ENCODE measurements around the gene PARD6G. TPM values are rescaled to one million over a fixed set of nuclear protein-coding genes. Genes with fewer than 3 reads are reported as not detected.
"Not testable (repeated sequence)": the region's sequence is repeated elsewhere in the genome, so short reads cannot be mapped to it uniquely, and the experiment has no call there.

PARD6G gene
- total RNA-seq, 5 donors from 2014 or later (not counting 1 experiment from before 2014, with no cell fraction given): 0.15 to 0.96 (median 0.50) TPM; not detected in 1

GRCh38 chr18:80229363-80229762, 18.0 kb downstream of the PARD6G start:
- Histone ChIP-seq H3K9me3 (no peaks in the 10 kb centered on the region), H3K4me1 (ENCODE audit: control insufficient read depth in 1 of 2, extremely low read depth in 1 of 2, insufficient read depth in 2 of 2, low read length in 2 of 2) (no peaks in the 10 kb centered on the region), H3K27ac (ENCODE audit: low read length) (no peak overlapping the region), H3K36me3 (ENCODE audit: control insufficient read depth in 2 of 2, extremely low read depth in 1 of 2, insufficient read depth in 1 of 2, low read length in 1 of 2) (no peaks in the 10 kb centered on the region), H3K27me3 (replicated peaks in 1 of 2; ENCODE audit: control insufficient read depth in 2 of 2, extremely low read depth in 1 of 2, insufficient read depth in 2 of 2, low read length in 1 of 2) (peaks cover 0 to 29% of the 10 kb centered on the region in 2 experiments), H3K4me3 (ENCODE audit: control insufficient read depth in 1 of 2, extremely low read depth in 1 of 2, low read length in 1 of 2) (no peak overlapping the region)
- Mint-ChIP-seq H3K4me1 (no peaks in the 10 kb centered on the region), H3K9me3 (no peaks in the 10 kb centered on the region), H3K36me3 (no peaks in the 10 kb centered on the region), H3K27me3 (peaks cover 18 to 19% of the 10 kb centered on the region in 2 donors), H3K4me3 (no peak overlapping the region), H3K27ac (no peak overlapping the region)
- DNase-seq: no peak
- no peak for ATAC-seq (replicated peaks in 1 of 4)
- ChIA-PET CTCF (no interaction called here), POLR2A (no interaction called here)
- WGBS (ENCODE audit: insufficient coverage): 100% methylated on average over 1 of the region's 3 CpGs

GRCh38 chr18:80228051-80228848, 19.1 kb downstream of the PARD6G start:
- no peak overlapping the region for H3K4me3 ChIP-seq (ENCODE audit: control insufficient read depth in 1 of 2, extremely low read depth in 1 of 2, low read length in 1 of 2)
- Mint-ChIP-seq H3K4me1 (no peaks in the 10 kb centered on the region), H3K27me3 (peaks cover 11 to 14% of the 10 kb centered on the region in 2 donors), H3K27ac (no peak overlapping the region), H3K36me3 (no peaks in the 10 kb centered on the region), H3K9me3 (no peaks in the 10 kb centered on the region), H3K4me3 (no peak overlapping the region)
- POLR2A ChIA-PET: no interaction called here
- H3K4me1 ChIP-seq (ENCODE audit: control insufficient read depth in 1 of 2, extremely low read depth in 1 of 2, insufficient read depth in 2 of 2, low read length in 2 of 2): no peaks in the 10 kb centered on the region
- ATAC-seq (replicated peaks in 1 of 4) (no peak), DNase-seq (no peak)
- peaks cover 0 to 23% of the 10 kb centered on the region in 2 experiments for H3K27me3 ChIP-seq (replicated peaks in 1 of 2; ENCODE audit: control insufficient read depth in 2 of 2, extremely low read depth in 1 of 2, insufficient read depth in 2 of 2, low read length in 1 of 2)
- H3K36me3 ChIP-seq (ENCODE audit: control insufficient read depth in 2 of 2, extremely low read depth in 1 of 2, insufficient read depth in 1 of 2, low read length in 1 of 2): no peaks in the 10 kb centered on the region
- 85% methylated on average over 5 of the region's 18 CpGs for WGBS (ENCODE audit: insufficient coverage)
- no peak overlapping the region for H3K27ac ChIP-seq (ENCODE audit: low read length)
- H3K9me3 ChIP-seq: no peaks in the 10 kb centered on the region
- CTCF ChIA-PET: interaction anchor here in 1 of 2 donors (0.6 kb wide), 2 partner anchors 32 to 74 kb away, joined by 4 to 5 read pairs; no protein-coding TSS in a partner anchor

DNA sequence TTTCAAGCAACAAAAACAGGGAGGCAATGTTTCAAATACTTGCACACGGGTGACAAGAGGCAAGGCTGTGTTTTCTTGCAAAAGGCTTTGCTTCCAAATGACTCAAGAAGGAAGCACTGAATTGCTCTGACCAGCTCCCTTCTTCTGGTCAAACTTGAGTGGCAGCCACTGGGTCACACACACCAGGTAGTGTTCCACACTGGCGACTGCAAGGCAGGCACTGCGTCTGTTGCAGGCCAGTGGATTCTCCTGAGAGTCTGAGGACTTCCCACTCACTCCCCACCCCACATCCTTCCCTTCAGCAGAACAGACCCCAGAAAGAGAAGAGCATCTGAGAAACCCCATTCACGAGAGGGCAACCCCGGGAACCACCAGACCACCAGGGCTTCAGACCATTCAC, 19.8 kb downstream of the PARD6G start:
- H3K4me3 ChIP-seq (ENCODE audit: control insufficient read depth in 1 of 2, extremely low read depth in 1 of 2, low read length in 1 of 2): no peak overlapping the region
- no peak overlapping the region for H3K4me3 Mint-ChIP-seq
- H3K36me3 Mint-ChIP-seq: no peaks in the 10 kb centered on the region
- no peak overlapping the region for H3K27ac Mint-ChIP-seq
- ChIA-PET POLR2A (no interaction called here), CTCF (interaction anchor here in 1 of 2 donors (0.6 kb wide), 2 partner anchors 31 to 73 kb away, joined by 4 to 5 read pairs; no protein-coding TSS in a partner anchor)
- ATAC-seq (replicated peaks in 1 of 4) (no peak), DNase-seq (no peak)
- H3K4me1 Mint-ChIP-seq: no peaks in the 10 kb centered on the region
- no peaks in the 10 kb centered on the region for H3K9me3 Mint-ChIP-seq
- no peaks in the 10 kb centered on the region for H3K9me3 ChIP-seq
- 81% methylated on average over 5 of the region's 5 CpGs for whole genome bisulfite sequencing (ENCODE audit: insufficient coverage)
- no peaks in the 10 kb centered on the region for H3K36me3 ChIP-seq (ENCODE audit: control insufficient read depth in 2 of 2, extremely low read depth in 1 of 2, insufficient read depth in 1 of 2, low read length in 1 of 2)
- peaks cover 0 to 21% of the 10 kb centered on the region in 2 experiments for H3K27me3 ChIP-seq (replicated peaks in 1 of 2; ENCODE audit: control insufficient read depth in 2 of 2, extremely low read depth in 1 of 2, insufficient read depth in 2 of 2, low read length in 1 of 2)
- no peaks in the 10 kb centered on the region for H3K4me1 ChIP-seq (ENCODE audit: control insufficient read depth in 1 of 2, extremely low read depth in 1 of 2, insufficient read depth in 2 of 2, low read length in 2 of 2)
- H3K27me3 Mint-ChIP-seq: peaks cover 7 to 13% of the 10 kb centered on the region in 2 donors
- H3K27ac ChIP-seq (ENCODE audit: low read length): no peak overlapping the region

DNA sequence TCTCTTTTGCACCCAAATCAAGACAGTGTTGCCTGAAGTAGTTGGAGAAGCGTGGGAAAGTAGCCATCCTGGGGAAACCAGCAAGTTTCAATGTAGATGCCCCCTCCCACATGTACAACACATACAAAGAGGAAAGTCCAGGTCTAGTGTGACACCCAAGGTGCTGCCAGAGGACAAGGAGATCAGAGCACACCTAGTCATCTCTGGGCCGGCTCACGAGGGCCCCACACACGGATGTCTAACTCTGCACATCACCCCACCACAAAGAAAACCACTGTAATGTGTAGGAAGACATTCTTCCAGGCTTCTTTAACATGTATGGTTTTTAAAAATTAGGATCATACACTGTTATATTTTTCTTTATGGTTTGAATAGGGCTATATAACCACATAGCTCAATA, 21.6 kb downstream of the PARD6G start:
- Histone ChIP-seq H3K4me3 (ENCODE audit: control insufficient read depth in 1 of 2, extremely low read depth in 1 of 2, low read length in 1 of 2) (no peak overlapping the region), H3K4me1 (ENCODE audit: control insufficient read depth in 1 of 2, extremely low read depth in 1 of 2, insufficient read depth in 2 of 2, low read length in 2 of 2) (no peaks in the 10 kb centered on the region), H3K36me3 (ENCODE audit: control insufficient read depth in 2 of 2, extremely low read depth in 1 of 2, insufficient read depth in 1 of 2, low read length in 1 of 2) (no peaks in the 10 kb centered on the region), H3K9me3 (peaks cover 3% of the 10 kb centered on the region), H3K27me3 (replicated peaks in 1 of 2; ENCODE audit: control insufficient read depth in 2 of 2, extremely low read depth in 1 of 2, insufficient read depth in 2 of 2, low read length in 1 of 2) (peaks cover 0 to 17% of the 10 kb centered on the region in 2 experiments), H3K27ac (ENCODE audit: low read length) (no peak overlapping the region)
- no peaks in the 10 kb centered on the region for H3K36me3 Mint-ChIP-seq
- H3K4me1 Mint-ChIP-seq: no peaks in the 10 kb centered on the region
- peaks cover 12 to 16% of the 10 kb centered on the region in 2 donors for H3K27me3 Mint-ChIP-seq
- no CpG with 5 or more reads among the region's 4 CpGs for WGBS (ENCODE audit: insufficient coverage)
- ChIA-PET POLR2A (no interaction called here), CTCF (no interaction called here)
- DNase-seq (no peak), ATAC-seq (replicated peaks in 1 of 4) (no peak)
- H3K4me3 Mint-ChIP-seq: no peak overlapping the region
- H3K27ac Mint-ChIP-seq: no peak overlapping the region
- peaks cover 2 to 5% (median 4%) of the 10 kb centered on the region in 3 donors for H3K9me3 Mint-ChIP-seq

DNA sequence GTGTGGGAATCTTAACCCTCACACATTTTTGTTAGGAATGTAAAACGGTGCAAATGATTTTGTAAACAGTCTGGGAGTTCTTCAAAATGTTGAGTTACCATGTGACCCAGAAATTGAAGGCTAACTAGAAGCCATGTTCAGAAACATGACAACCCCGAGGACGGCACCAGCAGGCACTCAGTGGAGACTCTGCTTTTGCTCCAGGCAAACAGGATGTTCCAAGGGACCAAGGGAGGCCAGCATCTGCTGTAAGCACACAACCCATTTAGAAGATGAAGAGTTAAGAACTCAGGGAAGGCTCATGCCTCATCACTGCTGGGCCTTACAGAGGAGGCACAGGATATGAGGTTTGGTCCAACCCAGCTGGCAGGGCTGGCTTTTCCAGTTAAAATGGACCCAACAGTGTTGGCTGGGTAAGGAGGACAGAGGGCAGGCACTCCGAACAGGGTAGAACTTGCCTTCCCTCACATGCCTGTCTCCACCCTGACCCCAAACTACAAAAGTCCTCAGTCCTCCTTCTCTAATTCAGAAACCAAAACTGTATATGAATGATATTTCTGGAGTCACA, 23.6 kb downstream of the PARD6G start:
- Mint-ChIP-seq H3K27me3 (peaks cover 18 to 20% of the 10 kb centered on the region in 2 donors), H3K27ac (no peak overlapping the region), H3K4me3 (no peak overlapping the region), H3K9me3 (peaks cover 2 to 5% (median 4%) of the 10 kb centered on the region in 3 donors), H3K36me3 (no peaks in the 10 kb centered on the region), H3K4me1 (no peaks in the 10 kb centered on the region)
- Histone ChIP-seq H3K4me1 (ENCODE audit: control insufficient read depth in 1 of 2, extremely low read depth in 1 of 2, insufficient read depth in 2 of 2, low read length in 2 of 2) (no peaks in the 10 kb centered on the region), H3K4me3 (ENCODE audit: control insufficient read depth in 1 of 2, extremely low read depth in 1 of 2, low read length in 1 of 2) (no peak overlapping the region), H3K9me3 (peaks cover 3% of the 10 kb centered on the region), H3K27ac (ENCODE audit: low read length) (no peak overlapping the region), H3K36me3 (ENCODE audit: control insufficient read depth in 2 of 2, extremely low read depth in 1 of 2, insufficient read depth in 1 of 2, low read length in 1 of 2) (no peaks in the 10 kb centered on the region), H3K27me3 (replicated peaks in 1 of 2; ENCODE audit: control insufficient read depth in 2 of 2, extremely low read depth in 1 of 2, insufficient read depth in 2 of 2, low read length in 1 of 2) (peaks cover 0 to 13% of the 10 kb centered on the region in 2 experiments)
- ATAC-seq (replicated peaks in 1 of 4): no peak
- CTCF ChIA-PET: no interaction called here
- POLR2A ChIA-PET: interaction anchor here in 1 of 2 donors (0.6 kb wide), 1 partner anchor 15 kb away, joined by 3 read pairs; no protein-coding TSS in a partner anchor
- DNase-seq: no peak
- WGBS (ENCODE audit: insufficient coverage): 93% methylated on average over 2 of the region's 4 CpGs

DNA sequence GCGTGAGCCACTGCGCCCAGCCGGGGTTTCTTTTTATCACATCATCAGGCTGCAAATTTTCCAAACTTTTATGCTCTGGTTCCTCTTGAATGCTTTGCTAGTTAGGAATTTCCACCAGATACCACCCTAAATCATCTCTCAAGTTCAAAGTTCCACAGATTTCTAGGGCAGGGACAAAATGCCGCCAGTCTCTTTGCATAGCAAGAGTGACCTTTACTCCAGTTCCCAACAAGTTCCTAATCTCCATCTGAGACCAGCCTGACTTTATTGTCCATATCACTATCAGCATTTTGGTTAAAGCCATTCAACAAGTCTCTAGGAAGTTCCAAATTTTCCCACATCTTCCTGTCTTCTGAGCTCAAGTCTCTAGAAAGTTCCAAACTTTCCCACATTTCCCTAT, 27.8 kb downstream of the PARD6G start:
- WGBS (ENCODE audit: insufficient coverage): 91% methylated on average over 4 of the region's 4 CpGs
- H3K4me3 Mint-ChIP-seq: not testable (repeated sequence)

More for the DNA sequence above, 27.8 kb downstream of the PARD6G start:
- H3K36me3 Mint-ChIP-seq; H3K27me3 ChIP-seq (replicated peaks in 1 of 2; ENCODE audit: control insufficient read depth in 2 of 2, extremely low read depth in 1 of 2, insufficient read depth in 2 of 2, low read length in 1 of 2); H3K4me3 ChIP-seq (ENCODE audit: control insufficient read depth in 1 of 2, extremely low read depth in 1 of 2, low read length in 1 of 2); H3K4me1 Mint-ChIP-seq; POLR2A ChIA-PET; H3K27ac Mint-ChIP-seq; H3K9me3 ChIP-seq; H3K27ac ChIP-seq (ENCODE audit: low read length); H3K36me3 ChIP-seq (ENCODE audit: control insufficient read depth in 2 of 2, extremely low read depth in 1 of 2, insufficient read depth in 1 of 2, low read length in 1 of 2); H3K4me1 ChIP-seq (ENCODE audit: control insufficient read depth in 1 of 2, extremely low read depth in 1 of 2, insufficient read depth in 2 of 2, low read length in 2 of 2); ATAC-seq (replicated peaks in 1 of 4); DNase-seq; CTCF ChIA-PET: not testable (repeated sequence)
- H3K9me3 Mint-ChIP-seq: peaks cover 2 to 11% (median 4%) of the 10 kb centered on the region in 3 donors
- H3K27me3 Mint-ChIP-seq: peaks cover 17 to 19% of the 10 kb centered on the region in 2 donors

All from T-cell (primary cell).